ENCODE measurements around the gene SMARCAL1. TPM values are rescaled to one million over a fixed set of nuclear protein-coding genes. Genes with fewer than 3 reads are reported as not detected.

The SMARCAL1 gene
- total RNA-seq, 1 experiment from 2014 or later = 25.4 TPM

DNA sequence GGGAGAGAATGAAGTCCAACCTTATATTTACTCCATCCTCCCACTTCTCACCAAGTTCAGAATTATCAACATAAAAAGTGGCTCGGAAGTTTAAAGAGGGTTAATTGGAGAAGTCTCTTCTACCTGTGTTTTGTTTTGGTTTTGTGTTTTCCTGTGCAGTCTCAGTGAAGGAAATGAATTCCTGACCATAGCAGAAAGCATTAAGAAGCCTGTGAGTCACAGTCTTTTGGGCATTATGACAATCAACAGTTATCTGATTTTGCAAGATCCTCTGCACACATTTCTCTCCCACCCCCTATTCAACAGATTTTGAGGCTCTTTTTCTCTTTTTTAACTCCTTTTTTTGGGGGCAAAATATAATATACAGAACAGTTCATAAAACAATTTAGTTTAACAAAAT, 77.8 kb downstream of the SMARCAL1 start:
- Mint-ChIP-seq H3K9me3 (ENCODE audit: low read depth, unreplicated experiment) (no peaks in the 10 kb centered on the region), H3K4me3 (ENCODE audit: low read depth, unreplicated experiment) (no peak overlapping the region), H3K27me3 (ENCODE audit: unreplicated experiment) (no peaks in the 10 kb centered on the region), H3K27ac (ENCODE audit: unreplicated experiment) (no peak overlapping the region), H3K4me1 (ENCODE audit: low read depth, unreplicated experiment) (peaks cover 10% of the 10 kb centered on the region), H3K36me3 (ENCODE audit: insufficient read depth, unreplicated experiment) (peaks cover 3% of the 10 kb centered on the region)
- intact Hi-C loops (cut with micrococcal nuclease; ENCODE audit: unreplicated experiment) = no loop called here
- TF ChIP-seq, protein P1, sequence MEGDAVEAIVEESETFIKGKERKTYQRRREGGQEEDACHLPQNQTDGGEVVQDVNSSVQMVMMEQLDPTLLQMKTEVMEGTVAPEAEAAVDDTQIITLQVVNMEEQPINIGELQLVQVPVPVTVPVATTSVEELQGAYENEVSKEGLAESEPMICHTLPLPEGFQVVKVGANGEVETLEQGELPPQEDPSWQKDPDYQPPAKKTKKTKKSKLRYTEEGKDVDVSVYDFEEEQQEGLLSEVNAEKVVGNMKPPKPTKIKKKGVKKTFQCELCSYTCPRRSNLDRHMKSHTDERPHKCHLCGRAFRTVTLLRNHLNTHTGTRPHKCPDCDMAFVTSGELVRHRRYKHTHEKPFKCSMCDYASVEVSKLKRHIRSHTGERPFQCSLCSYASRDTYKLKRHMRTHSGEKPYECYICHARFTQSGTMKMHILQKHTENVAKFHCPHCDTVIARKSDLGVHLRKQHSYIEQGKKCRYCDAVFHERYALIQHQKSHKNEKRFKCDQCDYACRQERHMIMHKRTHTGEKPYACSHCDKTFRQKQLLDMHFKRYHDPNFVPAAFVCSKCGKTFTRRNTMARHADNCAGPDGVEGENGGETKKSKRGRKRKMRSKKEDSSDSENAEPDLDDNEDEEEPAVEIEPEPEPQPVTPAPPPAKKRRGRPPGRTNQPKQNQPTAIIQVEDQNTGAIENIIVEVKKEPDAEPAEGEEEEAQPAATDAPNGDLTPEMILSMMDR (IDR thresholded peaks at IDR 0.05; ENCODE audit: unreplicated experiment) = no peak
- CTCF ChIA-PET = interaction anchor here (0.5 to 0.7 kb wide), 2 partner anchors 225 to 309 kb away, joined by 3 to 4 read pairs; no protein-coding TSS in a partner anchor
- no TSS peak for BruUV-seq (replicated peaks)
- DNase-seq = no peak

DNA sequence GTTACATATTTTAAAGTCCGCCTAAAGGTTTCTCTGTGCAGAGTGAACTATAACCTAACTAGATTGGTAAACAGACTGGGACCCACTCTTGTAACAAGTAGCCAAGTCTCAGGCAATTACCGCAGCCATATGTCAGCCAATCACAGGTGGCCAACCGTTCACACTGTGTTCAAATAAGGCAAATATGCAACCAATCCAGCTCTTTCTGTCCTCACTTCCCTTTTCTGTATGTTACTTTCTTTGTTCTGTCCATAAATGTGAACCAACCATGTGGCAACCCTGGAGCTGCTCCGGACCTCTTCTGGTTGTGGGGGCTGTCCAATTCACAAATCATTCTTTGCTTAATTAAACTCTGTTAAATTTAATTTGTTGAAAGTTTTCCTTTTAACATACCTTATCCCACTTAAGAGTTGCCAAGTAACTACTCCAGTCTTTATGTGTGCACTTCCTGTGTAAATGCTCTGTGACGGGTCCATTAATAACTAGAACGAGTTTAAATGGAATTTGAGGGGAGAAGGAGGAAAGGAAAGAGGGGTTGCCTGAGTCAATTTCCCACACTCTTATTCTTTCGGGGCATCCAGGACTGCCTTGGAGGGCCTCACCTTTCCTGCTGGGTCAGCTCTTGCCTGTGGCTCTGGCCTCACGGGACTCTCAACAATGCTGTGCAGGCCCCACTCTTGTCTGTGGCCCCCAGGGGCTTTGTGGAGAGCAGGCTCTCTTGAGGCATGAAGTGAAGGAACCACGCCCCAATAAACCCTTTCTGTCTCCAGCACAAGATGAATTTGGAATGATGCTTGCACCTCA, 79.7 kb downstream of the SMARCAL1 start:
- no peaks in the 10 kb centered on the region for H3K27me3 Mint-ChIP-seq (ENCODE audit: unreplicated experiment)
- CTCF ChIA-PET = interaction anchor here (1.1 kb wide), 1 partner anchor 112 kb away, joined by 3 read pairs; no protein-coding TSS in a partner anchor
- TF ChIP-seq, protein P1 (IDR thresholded peaks at IDR 0.05; ENCODE audit: unreplicated experiment) = no peak
- peaks cover 10% of the 10 kb centered on the region for H3K4me1 Mint-ChIP-seq (ENCODE audit: low read depth, unreplicated experiment)
- H3K27ac Mint-ChIP-seq (ENCODE audit: unreplicated experiment) = no peak overlapping the region
- H3K9me3 Mint-ChIP-seq (ENCODE audit: low read depth, unreplicated experiment) = no peaks in the 10 kb centered on the region
- intact Hi-C loops (cut with micrococcal nuclease; ENCODE audit: unreplicated experiment) = no loop called here
- no TSS peak for BruUV-seq (replicated peaks)
- H3K36me3 Mint-ChIP-seq (ENCODE audit: insufficient read depth, unreplicated experiment) = peaks cover 3% of the 10 kb centered on the region
- no peak for DNase-seq
- no peak overlapping the region for H3K4me3 Mint-ChIP-seq (ENCODE audit: low read depth, unreplicated experiment)

- TF ChIP-seq, protein P1 (IDR thresholded peaks at IDR 0.05; ENCODE audit: unreplicated experiment) = no peak
- Mint-ChIP-seq H3K4me3 (ENCODE audit: low read depth, unreplicated experiment) (no peak overlapping the region), H3K9me3 (ENCODE audit: low read depth, unreplicated experiment) (no peaks in the 10 kb centered on the region), H3K27me3 (ENCODE audit: unreplicated experiment) (no peaks in the 10 kb centered on the region), H3K27ac (ENCODE audit: unreplicated experiment) (no peak overlapping the region), H3K4me1 (ENCODE audit: low read depth, unreplicated experiment) (peaks cover 15% of the 10 kb centered on the region), H3K36me3 (ENCODE audit: insufficient read depth, unreplicated experiment) (peaks cover 6% of the 10 kb centered on the region)
- intact Hi-C loops (cut with micrococcal nuclease; ENCODE audit: unreplicated experiment) = no loop called here
- no TSS peak for BruUV-seq (replicated peaks)
- DNase-seq = no peak
- CTCF ChIA-PET = no interaction called here
Observed at GRCh38 chr2:216492597-216493333, 80.5 kb downstream of the SMARCAL1 start.

GRCh38 chr2:216493334-216493685, 81.0 kb downstream of the SMARCAL1 start:
- H3K4me1 Mint-ChIP-seq (ENCODE audit: low read depth, unreplicated experiment) = peaks cover 20% of the 10 kb centered on the region
- no TSS peak for BruUV-seq (replicated peaks)
- H3K9me3 Mint-ChIP-seq (ENCODE audit: low read depth, unreplicated experiment) = no peaks in the 10 kb centered on the region
- no peaks in the 10 kb centered on the region for H3K27me3 Mint-ChIP-seq (ENCODE audit: unreplicated experiment)
- DNase-seq = no peak
- H3K4me3 Mint-ChIP-seq (ENCODE audit: low read depth, unreplicated experiment) = no peak overlapping the region
- H3K27ac Mint-ChIP-seq (ENCODE audit: unreplicated experiment) = no peak overlapping the region
- TF ChIP-seq, protein P1 (IDR thresholded peaks at IDR 0.05; ENCODE audit: unreplicated experiment) = no peak
- CTCF ChIA-PET = no interaction called here
- peaks cover 12% of the 10 kb centered on the region for H3K36me3 Mint-ChIP-seq (ENCODE audit: insufficient read depth, unreplicated experiment)
- intact Hi-C loops (cut with micrococcal nuclease; ENCODE audit: unreplicated experiment) = no loop called here

Data from Calu3 (cell line).